Ishikawa (cell line): Measurements from ENCODE around the gene CUL4A.

ENCODE experiments used
- CEBPB ChIP-seq: IDR thresholded peaks from 2 replicates; pipeline ENCODE4 v1.6.1; 2012
- CREB1 ChIP-seq: IDR thresholded peaks from 2 replicates; pipeline ENCODE4 v1.6.1; 2012; ENCODE audit warnings: low read depth
- EGR1 ChIP-seq: IDR thresholded peaks from 2 replicates; pipeline ENCODE4 v1.6.1; 2012
- EP300 ChIP-seq: IDR thresholded peaks from 2 replicates; pipeline ENCODE4 v1.6.1; 2012; ENCODE audit warnings: borderline replicate concordance
- FOXM1 ChIP-seq: IDR thresholded peaks from 2 replicates; pipeline ENCODE4 v1.6.1; 2012; ENCODE audit warnings: low read depth, borderline replicate concordance
- NFIC ChIP-seq: IDR thresholded peaks from 2 replicates; pipeline ENCODE4 v1.6.1; 2012
- RAD21 ChIP-seq: IDR thresholded peaks from 2 replicates; pipeline ENCODE4 v1.6.1; 2012; ENCODE audit warnings: low read depth
- TAF1 ChIP-seq: IDR thresholded peaks from 2 replicates; pipeline ENCODE4 v1.6.1; 2012; ENCODE audit warnings: low read depth, mild to moderate bottlenecking
- TCF12 ChIP-seq: IDR thresholded peaks from 2 replicates; pipeline ENCODE4 v1.6.1; 2012; ENCODE audit warnings: low read depth
- TEAD4 ChIP-seq: IDR thresholded peaks from 2 replicates; pipeline ENCODE4 v1.6.1; 2012
- YY1 ChIP-seq: IDR thresholded peaks from 2 replicates; pipeline ENCODE4 v1.6.1; 2012; ENCODE audit warnings: low read depth
- ZBTB7A ChIP-seq: IDR thresholded peaks from 2 replicates; pipeline ENCODE4 v1.6.1; 2012; ENCODE audit warnings: low read depth
- TF ChIP-seq, protein P1 (sequence below): IDR thresholded peaks from 2 replicates; pipeline ENCODE4 v1.6.1; 2012
- TF ChIP-seq, protein P2 (sequence below): IDR thresholded peaks from 2 replicates; pipeline ENCODE4 v1.6.1; 2012
- TF ChIP-seq, protein P3 (sequence below): IDR thresholded peaks from 2 replicates; pipeline ENCODE4 v1.6.1; 2012; ENCODE audit warnings: low read depth, mild to moderate bottlenecking

Gene CUL4A

DNA sequence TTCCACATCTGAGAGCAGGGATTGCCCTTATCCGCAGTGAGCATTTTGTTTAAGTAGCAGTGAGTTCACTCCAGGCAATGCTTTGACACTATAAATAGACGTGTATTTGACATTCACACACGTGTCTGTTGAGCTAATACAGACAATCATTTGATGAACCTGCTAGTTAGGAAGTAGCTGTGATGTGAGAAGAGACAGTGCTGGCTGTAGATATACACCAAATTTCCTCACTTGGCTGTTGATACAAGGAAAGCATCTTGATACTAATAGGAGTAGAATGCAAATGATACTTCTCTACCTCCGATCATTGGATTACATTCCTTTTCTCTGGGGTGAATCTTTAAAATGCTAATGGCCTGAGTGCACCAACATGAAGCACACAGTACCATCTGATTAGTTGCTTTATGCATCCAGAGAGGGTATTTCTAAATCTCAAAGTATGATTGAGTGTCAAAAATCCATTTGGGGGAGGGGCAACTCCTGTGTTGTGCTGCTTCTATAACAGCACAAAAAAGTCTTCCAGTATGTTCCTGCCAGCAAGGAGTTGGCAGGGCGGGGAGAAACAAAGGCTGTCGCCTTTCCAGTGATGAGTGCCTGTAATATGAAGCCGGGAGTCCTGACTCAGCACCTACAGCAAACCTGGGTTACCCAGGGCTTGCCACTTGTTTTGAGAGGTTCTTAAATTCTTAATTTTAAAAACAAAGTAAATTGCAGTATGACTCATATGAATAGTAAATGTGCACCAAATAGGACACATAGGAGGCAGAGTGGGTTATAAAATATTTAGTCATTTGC is 7.0 kb downstream of the CUL4A start:
- peak; percentile 22; the same call in 1 of the 2 replicates for TF ChIP-seq CREB1
- TF ChIP-seq TEAD4: no peak

DNA sequence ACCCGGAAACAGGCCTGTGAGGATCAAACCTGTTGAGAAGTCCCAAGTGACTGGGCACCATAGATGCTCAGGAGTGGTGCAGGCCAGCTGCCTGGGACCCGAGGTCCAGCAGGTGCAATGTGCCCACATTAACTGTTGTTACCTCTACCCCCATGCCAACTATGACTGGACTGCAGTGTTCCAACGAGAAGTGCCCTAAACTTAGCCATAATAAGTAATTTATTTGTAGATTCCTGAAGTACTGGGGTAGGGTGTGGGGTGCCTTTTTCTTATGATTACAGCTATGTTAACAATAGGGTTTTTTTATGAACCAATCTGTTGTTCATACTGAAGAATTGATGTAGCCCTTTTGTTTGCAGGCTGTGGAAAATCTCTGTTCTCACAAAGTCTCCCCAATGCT is 9.2 kb downstream of the CUL4A start:
- TF ChIP-seq YY1 (no peak), RAD21 (no peak), EGR1 (no peak), CEBPB (no peak), NFIC (no peak), TAF1 (no peak), ZBTB7A (no peak), TEAD4 (no peak)
- TF ChIP-seq, protein P1, sequence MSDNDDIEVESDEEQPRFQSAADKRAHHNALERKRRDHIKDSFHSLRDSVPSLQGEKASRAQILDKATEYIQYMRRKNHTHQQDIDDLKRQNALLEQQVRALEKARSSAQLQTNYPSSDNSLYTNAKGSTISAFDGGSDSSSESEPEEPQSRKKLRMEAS: no peak
- TF ChIP-seq, protein P2, sequence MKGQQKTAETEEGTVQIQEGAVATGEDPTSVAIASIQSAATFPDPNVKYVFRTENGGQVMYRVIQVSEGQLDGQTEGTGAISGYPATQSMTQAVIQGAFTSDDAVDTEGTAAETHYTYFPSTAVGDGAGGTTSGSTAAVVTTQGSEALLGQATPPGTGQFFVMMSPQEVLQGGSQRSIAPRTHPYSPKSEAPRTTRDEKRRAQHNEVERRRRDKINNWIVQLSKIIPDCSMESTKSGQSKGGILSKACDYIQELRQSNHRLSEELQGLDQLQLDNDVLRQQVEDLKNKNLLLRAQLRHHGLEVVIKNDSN: no peak
- TF ChIP-seq, protein P3, sequence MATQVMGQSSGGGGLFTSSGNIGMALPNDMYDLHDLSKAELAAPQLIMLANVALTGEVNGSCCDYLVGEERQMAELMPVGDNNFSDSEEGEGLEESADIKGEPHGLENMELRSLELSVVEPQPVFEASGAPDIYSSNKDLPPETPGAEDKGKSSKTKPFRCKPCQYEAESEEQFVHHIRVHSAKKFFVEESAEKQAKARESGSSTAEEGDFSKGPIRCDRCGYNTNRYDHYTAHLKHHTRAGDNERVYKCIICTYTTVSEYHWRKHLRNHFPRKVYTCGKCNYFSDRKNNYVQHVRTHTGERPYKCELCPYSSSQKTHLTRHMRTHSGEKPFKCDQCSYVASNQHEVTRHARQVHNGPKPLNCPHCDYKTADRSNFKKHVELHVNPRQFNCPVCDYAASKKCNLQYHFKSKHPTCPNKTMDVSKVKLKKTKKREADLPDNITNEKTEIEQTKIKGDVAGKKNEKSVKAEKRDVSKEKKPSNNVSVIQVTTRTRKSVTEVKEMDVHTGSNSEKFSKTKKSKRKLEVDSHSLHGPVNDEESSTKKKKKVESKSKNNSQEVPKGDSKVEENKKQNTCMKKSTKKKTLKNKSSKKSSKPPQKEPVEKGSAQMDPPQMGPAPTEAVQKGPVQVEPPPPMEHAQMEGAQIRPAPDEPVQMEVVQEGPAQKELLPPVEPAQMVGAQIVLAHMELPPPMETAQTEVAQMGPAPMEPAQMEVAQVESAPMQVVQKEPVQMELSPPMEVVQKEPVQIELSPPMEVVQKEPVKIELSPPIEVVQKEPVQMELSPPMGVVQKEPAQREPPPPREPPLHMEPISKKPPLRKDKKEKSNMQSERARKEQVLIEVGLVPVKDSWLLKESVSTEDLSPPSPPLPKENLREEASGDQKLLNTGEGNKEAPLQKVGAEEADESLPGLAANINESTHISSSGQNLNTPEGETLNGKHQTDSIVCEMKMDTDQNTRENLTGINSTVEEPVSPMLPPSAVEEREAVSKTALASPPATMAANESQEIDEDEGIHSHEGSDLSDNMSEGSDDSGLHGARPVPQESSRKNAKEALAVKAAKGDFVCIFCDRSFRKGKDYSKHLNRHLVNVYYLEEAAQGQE: no peak

DNA sequence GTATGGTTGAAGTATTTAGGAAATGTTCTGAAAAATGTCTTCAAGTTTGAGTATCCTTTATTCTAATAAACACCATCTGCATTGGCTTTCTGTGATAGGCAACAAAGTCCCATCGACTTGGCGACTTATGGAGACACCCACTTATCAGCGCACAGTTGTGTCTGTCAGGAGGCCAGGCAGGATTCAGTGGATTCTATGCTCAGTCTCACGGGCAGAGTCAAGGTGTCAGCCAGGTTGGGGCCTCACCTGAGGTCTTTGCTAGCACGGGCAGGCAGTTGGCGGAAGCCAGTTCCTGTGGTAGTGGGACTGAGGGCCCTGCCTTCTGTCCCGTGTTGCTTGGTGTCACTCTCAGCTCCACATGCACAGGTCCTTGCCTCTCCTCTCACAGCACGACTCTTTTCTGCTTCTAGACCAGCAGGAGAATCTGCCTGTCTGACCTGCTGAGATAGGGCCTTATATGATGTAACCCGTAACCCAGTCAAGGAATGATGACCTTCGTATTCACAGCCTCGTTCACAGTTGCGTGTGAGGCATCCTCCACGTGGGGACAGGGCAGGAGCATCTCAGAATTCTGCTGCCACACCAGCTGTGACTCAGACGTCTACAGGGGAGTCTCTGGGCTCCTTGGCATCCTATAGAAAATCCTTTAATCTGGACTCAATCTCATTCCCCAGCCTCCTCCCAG is 10.0 kb downstream of the CUL4A start:
- TF ChIP-seq EGR1 (no peak), TEAD4 (no peak), EP300 (no peak), YY1 (no peak), ZBTB7A (no peak), CREB1 (no peak), RAD21 (no peak), FOXM1 (no peak), TAF1 (no peak), NFIC (no peak), CEBPB (no peak), TCF12 (no peak)
- TF ChIP-seq, protein P1: no peak
- TF ChIP-seq, protein P2: no peak
- TF ChIP-seq, protein P3: no peak

DNA sequence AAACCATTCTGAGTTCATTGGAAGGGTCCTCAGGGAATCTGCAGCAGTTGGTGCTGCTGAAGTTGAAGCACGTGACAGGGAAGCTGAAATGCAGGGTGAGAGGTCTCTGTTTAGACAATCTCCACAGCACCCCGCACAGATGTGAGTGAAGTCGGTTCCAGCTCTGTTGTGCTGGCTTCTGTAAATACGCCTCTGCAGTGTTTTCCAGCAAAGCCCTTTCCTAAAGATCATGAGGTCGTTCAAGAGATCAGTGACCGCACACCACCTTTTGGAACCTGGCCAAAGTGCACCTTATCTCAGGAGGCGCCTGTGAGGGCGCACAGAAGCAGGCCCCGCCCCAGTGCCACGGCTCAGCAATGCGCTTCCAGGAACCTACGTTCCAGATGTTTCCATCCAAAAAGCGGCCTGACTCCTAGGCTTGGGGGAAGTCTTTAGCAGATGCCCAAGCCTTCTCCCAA is 10.8 kb downstream of the CUL4A start:
- no peak for TF ChIP-seq FOXM1
- TF ChIP-seq TEAD4: no peak
- TF ChIP-seq, protein P1: no peak
- no peak for TF ChIP-seq RAD21
- TF ChIP-seq YY1: no peak
- no peak for TF ChIP-seq NFIC
- no peak for TF ChIP-seq CREB1
- no peak for TF ChIP-seq CEBPB

DNA sequence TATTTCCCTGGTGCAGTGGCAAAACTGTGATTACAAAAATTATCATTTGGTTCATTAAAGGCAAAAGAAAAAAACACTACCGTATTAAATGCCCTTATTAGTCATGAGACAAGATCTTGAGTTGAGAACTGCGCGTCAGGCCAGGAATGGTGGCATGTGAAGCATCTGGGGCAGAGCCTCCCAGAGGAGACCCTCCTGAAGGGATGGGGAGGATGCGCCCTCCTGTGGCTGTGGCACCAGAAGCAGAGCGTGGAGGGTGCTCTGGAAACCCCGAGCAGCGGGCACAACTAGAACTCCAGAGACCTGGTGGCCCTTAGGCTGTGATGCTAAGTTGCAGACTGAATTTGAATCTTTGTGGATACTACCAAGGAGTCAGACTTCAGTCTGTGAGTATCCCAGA is 11.5 kb downstream of the CUL4A start:
- TF ChIP-seq, protein P2: no peak
- no peak for TF ChIP-seq FOXM1
- no peak for TF ChIP-seq ZBTB7A
- TF ChIP-seq CEBPB: no peak
- no peak for TF ChIP-seq EGR1
- TF ChIP-seq, protein P1: no peak
- TF ChIP-seq TCF12: no peak
- no peak for TF ChIP-seq RAD21
- no peak for TF ChIP-seq NFIC
- TF ChIP-seq, protein P3: no peak
- TF ChIP-seq YY1: no peak
